ENCODE results near the gene NFATC4.

DNA sequence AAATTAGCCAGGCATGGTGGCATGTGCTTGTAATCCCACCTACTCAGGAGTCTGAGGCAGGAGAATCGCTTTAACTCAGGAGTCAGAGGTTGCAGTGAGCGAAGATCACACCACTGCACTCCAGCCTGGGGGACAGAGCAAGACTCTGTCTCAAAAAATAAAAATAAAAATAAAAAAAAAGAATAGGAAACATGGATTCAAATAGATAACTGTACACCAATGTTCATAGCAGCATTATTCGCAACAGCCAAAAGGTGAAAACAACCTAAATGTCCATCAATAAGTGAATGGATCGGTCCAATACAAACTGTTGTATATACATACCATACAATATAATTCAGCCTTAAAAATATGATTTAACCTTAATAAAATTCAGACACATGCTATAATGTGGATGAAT lies 25.1 kb upstream of the NFATC4 start:
- no peak for TF ChIP-seq CTCF (tag by site-specific recombination; IDR thresholded peaks at IDR 0.05)
- no peak for TF ChIP-seq GLI4 (tag by site-specific recombination; IDR thresholded peaks at IDR 0.05)

All from HEK293 (cell line).